ENCODE results near the gene PARM1. TPM values are rescaled to one million over a fixed set of nuclear protein-coding genes. Genes with fewer than 3 reads are reported as not detected.

PARM1 gene
- total RNA-seq, 1 donor from 2014 or later: 1.6 TPM

- Mint-ChIP-seq H3K36me3 (peaks cover 25% of the 10 kb centered on the region), H3K4me3 (no peak overlapping the region), H3K4me1 (no peaks in the 10 kb centered on the region), H3K27ac (no peak overlapping the region), H3K9me3 (peaks cover 6% of the 10 kb centered on the region), H3K27me3 (ENCODE audit: insufficient read depth, low read depth) (peaks cover 3% of the 10 kb centered on the region)
- Histone ChIP-seq H4K20me1 (ENCODE audit: low read depth) (no peaks in the 10 kb centered on the region), H3K9me3 (ENCODE audit: low read depth) (no peaks in the 10 kb centered on the region), H3K79me2 (ENCODE audit: low read depth) (no peaks in the 10 kb centered on the region), H3F3A (ENCODE audit: low read depth) (no peaks in the 10 kb centered on the region), H3K4me3 (no peak overlapping the region), H3K9ac (no peak overlapping the region), H3K27ac (no peak overlapping the region), H3K4me1 (no peaks in the 10 kb centered on the region), H3K36me3 (no peaks in the 10 kb centered on the region), H3K4me2 (no peak overlapping the region), H2AFZ (replicated peaks) (no peak overlapping the region), H3K27me3 (no peaks in the 10 kb centered on the region)
- DNase-seq (ENCODE audit: low spot score): no peak
- TF ChIP-seq CTCF (IDR thresholded peaks at IDR 0.05): no peak
- no peak for TF ChIP-seq EZH2phosphoT487 (IDR thresholded peaks at IDR 0.05)
- no peak for TF ChIP-seq EZH2 (IDR thresholded peaks at IDR 0.05)
Measured at GRCh38 chr4:74968456-74969164, 35.7 kb downstream of the PARM1 start.

- TF ChIP-seq EZH2phosphoT487 (IDR thresholded peaks at IDR 0.05): no peak
- peak; percentile 31 for TF ChIP-seq CTCF (IDR thresholded peaks at IDR 0.05)
- peak; percentile 14 for DNase-seq (ENCODE audit: low spot score)
- H3K9ac ChIP-seq: no peak overlapping the region
- no peak overlapping the region for H3K4me2 ChIP-seq
- H3K27me3 Mint-ChIP-seq (ENCODE audit: insufficient read depth, low read depth): peaks cover 3% of the 10 kb centered on the region
- no peak overlapping the region for H3K4me3 ChIP-seq
- peaks cover 9% of the 10 kb centered on the region for H3K9me3 Mint-ChIP-seq
- peaks cover 27% of the 10 kb centered on the region for H3K36me3 Mint-ChIP-seq
- H3K9me3 ChIP-seq (ENCODE audit: low read depth): no peaks in the 10 kb centered on the region
- H3F3A ChIP-seq (ENCODE audit: low read depth): no peaks in the 10 kb centered on the region
- no peak overlapping the region for H3K4me3 Mint-ChIP-seq
- H3K27me3 ChIP-seq: no peaks in the 10 kb centered on the region
- H3K27ac Mint-ChIP-seq: no peak overlapping the region
- no peaks in the 10 kb centered on the region for H3K4me1 Mint-ChIP-seq
- H3K36me3 ChIP-seq: no peaks in the 10 kb centered on the region
- H2AFZ ChIP-seq (replicated peaks): no peak overlapping the region
- no peak overlapping the region for H3K27ac ChIP-seq
- no peaks in the 10 kb centered on the region for H3K4me1 ChIP-seq
- H4K20me1 ChIP-seq (ENCODE audit: low read depth): no peaks in the 10 kb centered on the region
- H3K79me2 ChIP-seq (ENCODE audit: low read depth): no peaks in the 10 kb centered on the region
Measured at GRCh38 chr4:74969507-74970474, 36.9 kb downstream of the PARM1 start.

- H3K4me1 ChIP-seq: no peaks in the 10 kb centered on the region
- H3K4me2 ChIP-seq: no peak overlapping the region
- H3F3A ChIP-seq (ENCODE audit: low read depth): no peaks in the 10 kb centered on the region
- DNase-seq (ENCODE audit: low spot score): no peak
- no peaks in the 10 kb centered on the region for H4K20me1 ChIP-seq (ENCODE audit: low read depth)
- no peaks in the 10 kb centered on the region for H3K79me2 ChIP-seq (ENCODE audit: low read depth)
- no peaks in the 10 kb centered on the region for H3K9me3 ChIP-seq (ENCODE audit: low read depth)
- no peak overlapping the region for H3K27ac ChIP-seq
- H3K27me3 ChIP-seq: no peaks in the 10 kb centered on the region
- H3K27me3 Mint-ChIP-seq (ENCODE audit: insufficient read depth, low read depth): peaks cover 3% of the 10 kb centered on the region
- H3K9ac ChIP-seq: no peak overlapping the region
- H3K4me3 Mint-ChIP-seq: no peak overlapping the region
- H3K36me3 Mint-ChIP-seq: peaks cover 27% of the 10 kb centered on the region
- peaks cover 5% of the 10 kb centered on the region for H3K9me3 Mint-ChIP-seq
- H3K27ac Mint-ChIP-seq: no peak overlapping the region
- no peak overlapping the region for H3K4me3 ChIP-seq
- H3K36me3 ChIP-seq: no peaks in the 10 kb centered on the region
- TF ChIP-seq EZH2 (IDR thresholded peaks at IDR 0.05) (no peak), CTCF (IDR thresholded peaks at IDR 0.05) (no peak), EZH2phosphoT487 (IDR thresholded peaks at IDR 0.05) (no peak)
- H3K4me1 Mint-ChIP-seq: no peaks in the 10 kb centered on the region
- no peak overlapping the region for H2AFZ ChIP-seq (replicated peaks)
Measured at GRCh38 chr4:74970577-74970976, 37.7 kb downstream of the PARM1 start.
